ENCODE measurements around the gene RNF148.

DNA sequence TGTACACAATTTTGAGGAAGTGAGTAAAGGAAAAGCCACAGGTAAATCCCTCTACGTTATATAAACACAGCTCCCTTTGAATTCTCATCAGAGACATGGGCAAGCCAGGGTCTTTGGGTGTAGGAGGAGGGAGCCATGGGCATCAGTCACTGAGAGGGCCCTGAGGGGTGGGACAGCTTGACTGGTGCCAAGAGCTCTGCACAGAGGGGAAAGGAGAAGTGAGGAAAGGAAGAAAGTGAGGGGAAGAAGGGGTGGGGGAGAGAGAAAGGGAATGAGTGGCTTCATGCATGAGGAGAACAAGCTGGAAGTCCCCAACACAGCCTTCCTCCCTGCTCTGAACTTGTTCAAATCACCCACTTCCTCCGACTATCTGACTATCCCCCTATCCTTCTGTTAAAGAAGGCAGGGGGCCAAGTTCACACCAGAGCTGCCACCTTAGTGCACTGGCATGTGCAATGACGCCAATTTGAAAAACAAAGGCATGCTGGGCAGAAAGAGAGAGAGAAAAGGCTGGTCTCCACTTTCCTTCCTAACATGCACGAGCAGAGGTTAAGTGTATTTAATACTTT lies 16.4 kb upstream of the RNF148 start:
- TF ChIP-seq, protein P1, sequence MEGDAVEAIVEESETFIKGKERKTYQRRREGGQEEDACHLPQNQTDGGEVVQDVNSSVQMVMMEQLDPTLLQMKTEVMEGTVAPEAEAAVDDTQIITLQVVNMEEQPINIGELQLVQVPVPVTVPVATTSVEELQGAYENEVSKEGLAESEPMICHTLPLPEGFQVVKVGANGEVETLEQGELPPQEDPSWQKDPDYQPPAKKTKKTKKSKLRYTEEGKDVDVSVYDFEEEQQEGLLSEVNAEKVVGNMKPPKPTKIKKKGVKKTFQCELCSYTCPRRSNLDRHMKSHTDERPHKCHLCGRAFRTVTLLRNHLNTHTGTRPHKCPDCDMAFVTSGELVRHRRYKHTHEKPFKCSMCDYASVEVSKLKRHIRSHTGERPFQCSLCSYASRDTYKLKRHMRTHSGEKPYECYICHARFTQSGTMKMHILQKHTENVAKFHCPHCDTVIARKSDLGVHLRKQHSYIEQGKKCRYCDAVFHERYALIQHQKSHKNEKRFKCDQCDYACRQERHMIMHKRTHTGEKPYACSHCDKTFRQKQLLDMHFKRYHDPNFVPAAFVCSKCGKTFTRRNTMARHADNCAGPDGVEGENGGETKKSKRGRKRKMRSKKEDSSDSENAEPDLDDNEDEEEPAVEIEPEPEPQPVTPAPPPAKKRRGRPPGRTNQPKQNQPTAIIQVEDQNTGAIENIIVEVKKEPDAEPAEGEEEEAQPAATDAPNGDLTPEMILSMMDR (IDR thresholded peaks at IDR 0.05; ENCODE audit: insufficient read depth, low read depth, low read length) = no peak
- TF ChIP-seq EZH2 (IDR thresholded peaks at IDR 0.05; ENCODE audit: insufficient read depth, low read length) = no peak
